Liver (tissue), 3 donors: ENCODE results near the gene IGF2BP1.

Source experiments
- EGR1 ChIP-seq, 2 donors: IDR thresholded peaks; 2 replicates each; pipeline ENCODE4 v1.6.1; 2016 to 2018; ENCODE audit warnings: antibody characterized with exemption in 2 of 2, low read depth in 2 of 2
- RAD21 ChIP-seq, 2 donors: IDR thresholded peaks; 2 replicates each; pipeline ENCODE4 v1.6.1; 2016; ENCODE audit warnings: antibody characterized with exemption in 2 of 2, mild to moderate bottlenecking in 2 of 2
- RXRA ChIP-seq, 2 donors: IDR thresholded peaks; 2 replicates each; pipeline ENCODE4 v1.6.1; 2017 to 2018; ENCODE audit warnings: antibody characterized with exemption in 2 of 2, mild to moderate bottlenecking in 1 of 2
- SP1 ChIP-seq: IDR thresholded peaks from 2 replicates; pipeline ENCODE4 v1.6.1; 2018; ENCODE audit warnings: antibody characterized with exemption, mild to moderate bottlenecking
- YY1 ChIP-seq: IDR thresholded peaks from 2 replicates; pipeline ENCODE4 v1.6.1; 2016; ENCODE audit warnings: antibody characterized with exemption, mild to moderate bottlenecking
- TF ChIP-seq, protein P1 (sequence below): IDR thresholded peaks from 2 replicates; pipeline ENCODE4 v1.6.1; 2016; ENCODE audit warnings: antibody characterized with exemption
- TF ChIP-seq, protein P2 (sequence below): fragments of 150-350 bp; IDR thresholded peaks from 2 replicates; pipeline ENCODE4 v1.5.1; 2017; ENCODE audit warnings: improper control_type of control experiment, low read depth, low read length; ENCODE audit not compliant: missing input control
- TF ChIP-seq, protein P3 (sequence below): IDR thresholded peaks from 2 replicates; pipeline ENCODE4 v1.6.1; 2016; ENCODE audit warnings: antibody characterized with exemption, mild to moderate bottlenecking
- donor health status: healthy.
- donor health status: healthy.

DNA sequence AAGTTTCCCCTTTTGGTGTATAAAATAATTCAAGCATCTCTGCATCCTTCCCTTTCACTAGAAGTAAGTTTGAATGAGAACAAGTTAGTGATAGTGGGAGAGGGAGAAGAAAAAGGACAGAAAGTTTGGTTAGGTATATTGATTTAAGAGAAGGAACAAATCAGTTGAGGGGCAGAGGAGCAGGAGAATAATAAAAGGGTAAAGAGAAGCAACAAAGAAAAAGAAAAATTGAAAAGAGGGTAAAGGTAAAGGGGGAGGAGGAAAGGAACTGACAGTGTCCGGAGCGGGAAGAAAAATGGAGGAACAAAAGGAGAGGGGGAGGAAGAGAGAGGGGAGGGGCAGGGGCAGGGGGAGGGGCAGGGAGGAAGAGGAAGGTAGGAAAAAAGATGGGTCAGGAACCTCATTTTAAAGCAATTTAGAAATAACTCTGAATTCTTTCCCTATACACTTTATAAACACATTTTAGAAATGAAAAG lies 6.3 kb upstream of the IGF2BP1 start:
- TF ChIP-seq, protein P1, sequence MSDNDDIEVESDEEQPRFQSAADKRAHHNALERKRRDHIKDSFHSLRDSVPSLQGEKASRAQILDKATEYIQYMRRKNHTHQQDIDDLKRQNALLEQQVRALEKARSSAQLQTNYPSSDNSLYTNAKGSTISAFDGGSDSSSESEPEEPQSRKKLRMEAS: no peak
- TF ChIP-seq, protein P2, sequence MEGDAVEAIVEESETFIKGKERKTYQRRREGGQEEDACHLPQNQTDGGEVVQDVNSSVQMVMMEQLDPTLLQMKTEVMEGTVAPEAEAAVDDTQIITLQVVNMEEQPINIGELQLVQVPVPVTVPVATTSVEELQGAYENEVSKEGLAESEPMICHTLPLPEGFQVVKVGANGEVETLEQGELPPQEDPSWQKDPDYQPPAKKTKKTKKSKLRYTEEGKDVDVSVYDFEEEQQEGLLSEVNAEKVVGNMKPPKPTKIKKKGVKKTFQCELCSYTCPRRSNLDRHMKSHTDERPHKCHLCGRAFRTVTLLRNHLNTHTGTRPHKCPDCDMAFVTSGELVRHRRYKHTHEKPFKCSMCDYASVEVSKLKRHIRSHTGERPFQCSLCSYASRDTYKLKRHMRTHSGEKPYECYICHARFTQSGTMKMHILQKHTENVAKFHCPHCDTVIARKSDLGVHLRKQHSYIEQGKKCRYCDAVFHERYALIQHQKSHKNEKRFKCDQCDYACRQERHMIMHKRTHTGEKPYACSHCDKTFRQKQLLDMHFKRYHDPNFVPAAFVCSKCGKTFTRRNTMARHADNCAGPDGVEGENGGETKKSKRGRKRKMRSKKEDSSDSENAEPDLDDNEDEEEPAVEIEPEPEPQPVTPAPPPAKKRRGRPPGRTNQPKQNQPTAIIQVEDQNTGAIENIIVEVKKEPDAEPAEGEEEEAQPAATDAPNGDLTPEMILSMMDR: no peak
- TF ChIP-seq EGR1 (IDR thresholded peaks at IDR 0.05; ENCODE audit: low read depth in 2 of 2) (no peak), RXRA (IDR thresholded peaks at IDR 0.05) (no peak), YY1 (no peak), SP1 (no peak), RAD21 (IDR thresholded peaks at IDR 0.05) (no peak)
- TF ChIP-seq, protein P3, sequence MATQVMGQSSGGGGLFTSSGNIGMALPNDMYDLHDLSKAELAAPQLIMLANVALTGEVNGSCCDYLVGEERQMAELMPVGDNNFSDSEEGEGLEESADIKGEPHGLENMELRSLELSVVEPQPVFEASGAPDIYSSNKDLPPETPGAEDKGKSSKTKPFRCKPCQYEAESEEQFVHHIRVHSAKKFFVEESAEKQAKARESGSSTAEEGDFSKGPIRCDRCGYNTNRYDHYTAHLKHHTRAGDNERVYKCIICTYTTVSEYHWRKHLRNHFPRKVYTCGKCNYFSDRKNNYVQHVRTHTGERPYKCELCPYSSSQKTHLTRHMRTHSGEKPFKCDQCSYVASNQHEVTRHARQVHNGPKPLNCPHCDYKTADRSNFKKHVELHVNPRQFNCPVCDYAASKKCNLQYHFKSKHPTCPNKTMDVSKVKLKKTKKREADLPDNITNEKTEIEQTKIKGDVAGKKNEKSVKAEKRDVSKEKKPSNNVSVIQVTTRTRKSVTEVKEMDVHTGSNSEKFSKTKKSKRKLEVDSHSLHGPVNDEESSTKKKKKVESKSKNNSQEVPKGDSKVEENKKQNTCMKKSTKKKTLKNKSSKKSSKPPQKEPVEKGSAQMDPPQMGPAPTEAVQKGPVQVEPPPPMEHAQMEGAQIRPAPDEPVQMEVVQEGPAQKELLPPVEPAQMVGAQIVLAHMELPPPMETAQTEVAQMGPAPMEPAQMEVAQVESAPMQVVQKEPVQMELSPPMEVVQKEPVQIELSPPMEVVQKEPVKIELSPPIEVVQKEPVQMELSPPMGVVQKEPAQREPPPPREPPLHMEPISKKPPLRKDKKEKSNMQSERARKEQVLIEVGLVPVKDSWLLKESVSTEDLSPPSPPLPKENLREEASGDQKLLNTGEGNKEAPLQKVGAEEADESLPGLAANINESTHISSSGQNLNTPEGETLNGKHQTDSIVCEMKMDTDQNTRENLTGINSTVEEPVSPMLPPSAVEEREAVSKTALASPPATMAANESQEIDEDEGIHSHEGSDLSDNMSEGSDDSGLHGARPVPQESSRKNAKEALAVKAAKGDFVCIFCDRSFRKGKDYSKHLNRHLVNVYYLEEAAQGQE: no peak
